Adipocyte (in vitro differentiated cells): Measurements from ENCODE around the gene S1PR4.
A peak's percentile ranks its signal among the peaks of the same experiment; 100 is the strongest.
"Not testable (repeated sequence)": the region's sequence is repeated elsewhere in the genome, so short reads cannot be mapped to it uniquely, and the experiment has no call there.

Source experiments
- DNase-seq: peaks from one replicate; pipeline ENCODE4 v3.0.0-alpha.2; 2015; ENCODE audit warnings: low read depth
- H3K27me3 ChIP-seq: replicated peaks from 2 replicates; pipeline ENCODE4 v1.7.0; 2013; ENCODE audit warnings: mild to moderate bottlenecking, low read length, moderate library complexity; ENCODE audit not compliant: control insufficient read depth, insufficient read depth
- H3K36me3 ChIP-seq: 2 replicates; pipeline ENCODE4 v1.7.0; 2013; ENCODE audit warnings: low read length, mild to moderate bottlenecking, moderate library complexity; ENCODE audit not compliant: control insufficient read depth, insufficient read depth, severe bottlenecking
- H3K4me1 ChIP-seq: 2 replicates; pipeline ENCODE4 v1.7.0; 2013; ENCODE audit warnings: mild to moderate bottlenecking, low read length, moderate library complexity; ENCODE audit not compliant: control insufficient read depth, insufficient read depth
- H3K4me3 ChIP-seq: 2 replicates; pipeline ENCODE4 v1.7.0; 2013; ENCODE audit warnings: mild to moderate bottlenecking, low read length, moderate library complexity
- H3K9ac ChIP-seq: 2 replicates; pipeline ENCODE4 v1.7.0; 2013; ENCODE audit warnings: mild to moderate bottlenecking, low read length, moderate library complexity
- H3K9me3 ChIP-seq: 2 replicates; pipeline ENCODE4 v1.7.0; 2013; ENCODE audit warnings: mild to moderate bottlenecking, low read length, moderate library complexity; ENCODE audit not compliant: control insufficient read depth

Gene S1PR4

DNA sequence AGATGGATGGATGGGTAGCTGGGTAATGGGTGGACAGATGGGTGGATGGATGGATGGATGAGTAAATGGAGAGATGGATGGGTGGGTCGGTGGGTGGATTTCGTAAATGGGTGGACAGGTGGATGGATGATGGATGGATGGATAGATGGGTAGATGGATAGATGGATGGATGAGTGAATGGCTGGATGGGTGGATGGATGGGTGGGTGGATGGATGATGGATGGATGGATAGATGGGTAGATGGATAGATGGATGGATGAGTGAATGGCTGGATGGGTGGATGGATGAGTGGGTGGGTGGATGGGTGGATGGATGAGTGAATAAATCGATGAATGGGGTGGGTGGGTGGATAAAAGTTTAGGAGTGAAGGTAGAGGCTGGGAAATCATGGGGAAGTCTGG lies 24.1 kb upstream of the S1PR4 start:
- not testable (repeated sequence) for H3K36me3 ChIP-seq, H3K4me3 ChIP-seq, DNase-seq, H3K9me3 ChIP-seq, H3K27me3 ChIP-seq
- Histone ChIP-seq H3K4me1 (peaks cover 25% of the 10 kb centered on the region), H3K9ac (peak overlapping the region; percentile 75)

DNA sequence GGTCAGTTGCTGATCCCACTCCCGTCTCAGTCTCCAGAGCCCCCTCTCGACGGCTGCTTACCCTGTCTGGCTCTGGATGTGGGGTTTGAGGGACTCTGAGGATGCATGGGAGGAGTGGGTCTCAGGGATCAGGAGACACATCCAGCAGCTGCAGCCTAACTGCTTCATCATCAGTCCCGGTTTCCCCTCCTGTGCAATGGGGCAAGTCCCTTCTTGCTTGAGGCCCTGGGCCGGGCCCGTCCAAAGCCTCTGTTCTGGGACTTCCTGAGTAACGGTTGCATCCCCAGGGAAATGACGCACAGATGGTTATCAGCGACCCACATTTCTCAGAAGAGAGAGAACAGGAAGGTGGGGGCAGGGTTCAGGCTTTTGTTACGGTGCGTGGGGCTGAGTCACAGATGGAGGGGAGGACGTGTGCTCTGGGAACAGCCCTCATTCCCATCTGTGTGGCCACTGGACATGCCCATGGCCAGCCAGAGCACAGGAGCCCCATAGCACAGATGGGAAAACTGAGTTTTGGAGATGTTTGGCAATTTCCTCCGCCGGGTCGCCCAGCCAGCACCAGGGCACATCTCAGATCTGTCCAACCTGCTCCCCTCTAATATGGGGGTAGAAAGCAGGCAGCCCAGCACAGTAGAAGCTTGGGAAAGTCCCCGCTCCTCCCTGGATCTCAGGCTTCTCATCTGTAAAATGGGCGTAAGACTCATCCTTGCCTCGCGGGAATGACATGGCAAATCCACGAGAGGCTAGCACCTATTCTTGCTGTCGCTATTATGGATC lies 23.4 kb upstream of the S1PR4 start:
- DNase-seq, result peak; percentile 98

DNA sequence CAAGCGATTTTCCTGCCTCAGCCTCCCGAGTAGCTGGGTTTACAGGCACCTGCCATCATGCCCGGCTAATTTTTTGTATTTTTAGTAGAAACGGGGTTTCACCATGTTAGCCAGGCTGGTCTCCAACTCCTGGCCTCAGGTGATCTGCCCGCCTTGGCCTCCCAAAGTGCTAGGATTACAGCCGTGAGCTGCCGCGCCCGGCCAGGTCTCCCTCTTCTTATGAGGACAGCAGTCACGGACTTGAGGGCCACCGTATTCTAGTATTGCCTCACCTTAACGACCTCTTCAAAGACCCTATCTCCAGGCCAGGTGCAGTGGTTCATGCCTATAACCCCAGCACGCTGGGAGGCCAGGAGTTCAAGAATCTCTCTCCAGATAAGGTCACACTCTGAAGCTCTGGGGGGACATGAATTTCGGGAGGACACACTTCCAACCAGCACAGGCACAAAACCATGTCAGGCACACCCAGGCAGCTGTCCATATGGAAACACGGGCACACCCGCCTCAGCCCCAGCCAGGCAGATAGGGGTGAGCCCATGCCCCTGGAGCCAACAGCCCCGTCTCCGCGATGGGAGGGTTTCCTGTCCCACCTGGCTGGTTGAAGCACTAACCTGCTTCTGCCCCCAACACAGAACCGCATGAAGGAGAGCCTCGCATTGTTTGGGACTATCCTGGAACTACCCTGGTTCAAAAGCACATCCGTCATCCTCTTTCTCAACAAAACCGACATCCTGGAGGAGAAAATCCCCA lies 21.3 kb upstream of the S1PR4 start:
- H3K9me3 ChIP-seq, result no peaks in the 10 kb centered on the region
- peaks cover 32% of the 10 kb centered on the region for H3K4me1 ChIP-seq
- no peak overlapping the region for H3K4me3 ChIP-seq
- no peaks in the 10 kb centered on the region for H3K36me3 ChIP-seq
- no peak for DNase-seq
- no peak overlapping the region for H3K9ac ChIP-seq
- no peaks in the 10 kb centered on the region for H3K27me3 ChIP-seq

More for the DNA sequence above, 23.4 kb upstream of the S1PR4 start:
- H3K9ac ChIP-seq, result peak overlapping the region; percentile 75
- H3K4me3 ChIP-seq, result no peak overlapping the region
- no peaks in the 10 kb centered on the region for H3K9me3 ChIP-seq
- no peaks in the 10 kb centered on the region for H3K36me3 ChIP-seq
- peaks cover 25% of the 10 kb centered on the region for H3K4me1 ChIP-seq
- H3K27me3 ChIP-seq, result no peaks in the 10 kb centered on the region

DNA sequence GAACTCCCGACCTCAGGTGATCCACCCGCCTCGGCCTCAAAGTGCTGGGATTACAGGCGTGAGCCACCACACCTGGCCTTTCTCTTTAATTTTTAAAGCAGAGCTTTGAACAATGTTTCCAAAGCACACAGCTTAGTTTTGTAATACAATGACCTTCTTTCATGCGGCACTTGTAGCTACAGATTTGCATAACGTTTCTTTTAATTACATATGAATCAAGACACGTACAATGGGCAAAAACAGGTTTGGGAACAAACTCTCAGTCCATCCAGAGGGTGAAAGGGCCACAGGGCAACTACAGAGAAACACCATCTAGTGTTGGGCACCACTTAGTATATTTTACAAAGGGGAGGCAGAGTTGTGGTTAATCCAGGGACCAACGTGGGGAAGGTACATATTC lies 19.0 kb upstream of the S1PR4 start:
- DNase-seq, result no peak
- Histone ChIP-seq H3K36me3 (no peaks in the 10 kb centered on the region), H3K9me3 (no peaks in the 10 kb centered on the region), H3K27me3 (no peaks in the 10 kb centered on the region), H3K9ac (no peak overlapping the region), H3K4me1 (peaks cover 31% of the 10 kb centered on the region), H3K4me3 (no peak overlapping the region)

DNA sequence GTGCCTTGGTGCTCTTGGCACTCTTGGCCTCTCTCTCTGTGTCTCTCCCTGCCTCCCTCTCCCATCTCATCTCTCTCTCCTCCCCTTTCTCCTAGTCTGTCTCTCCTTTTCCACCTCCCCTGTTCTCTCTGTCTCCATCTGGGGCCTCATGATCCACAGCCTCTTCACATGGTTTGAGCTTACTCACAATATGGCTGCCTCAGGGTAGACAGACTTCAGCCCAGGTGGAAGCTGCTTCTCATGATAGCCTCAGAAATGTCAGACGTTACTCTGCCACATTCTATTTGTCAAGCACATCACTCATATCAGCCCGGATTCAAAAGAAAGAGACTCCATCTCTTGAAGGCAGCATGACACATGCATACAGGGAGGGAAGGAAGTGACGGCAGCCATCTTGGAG lies 18.4 kb upstream of the S1PR4 start:
- Histone ChIP-seq H3K36me3 (no peaks in the 10 kb centered on the region), H3K4me3 (no peak overlapping the region)
- no peak for DNase-seq

DNA sequence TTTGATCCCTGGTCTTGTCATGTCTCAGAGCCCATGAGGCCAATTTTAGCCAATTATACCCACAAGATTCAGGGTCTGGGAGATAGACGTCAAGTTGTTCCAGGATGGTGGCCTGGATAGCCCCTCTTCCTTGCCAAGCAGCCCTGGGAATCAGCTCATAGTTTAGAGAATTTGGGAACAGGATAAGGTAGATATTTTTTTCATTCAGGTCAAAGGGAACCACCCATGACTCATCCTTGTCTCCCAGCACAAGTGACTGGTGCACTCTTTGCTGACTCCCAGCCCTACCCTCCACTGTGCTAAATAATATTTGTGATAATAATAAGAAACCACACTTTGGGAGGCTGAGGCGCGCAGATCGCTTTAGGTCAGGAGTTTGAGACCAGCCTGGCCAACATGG lies 17.1 kb upstream of the S1PR4 start:
- Histone ChIP-seq H3K27me3 (no peaks in the 10 kb centered on the region), H3K4me1 (peaks cover 21% of the 10 kb centered on the region), H3K4me3 (no peak overlapping the region), H3K36me3 (no peaks in the 10 kb centered on the region), H3K9ac (no peak overlapping the region), H3K9me3 (no peaks in the 10 kb centered on the region)
- no peak for DNase-seq

More for the DNA sequence above, 18.4 kb upstream of the S1PR4 start:
- H3K9ac ChIP-seq, result no peak overlapping the region
- H3K4me1 ChIP-seq, result peaks cover 26% of the 10 kb centered on the region
- no peaks in the 10 kb centered on the region for H3K9me3 ChIP-seq
- H3K27me3 ChIP-seq, result no peaks in the 10 kb centered on the region

DNA sequence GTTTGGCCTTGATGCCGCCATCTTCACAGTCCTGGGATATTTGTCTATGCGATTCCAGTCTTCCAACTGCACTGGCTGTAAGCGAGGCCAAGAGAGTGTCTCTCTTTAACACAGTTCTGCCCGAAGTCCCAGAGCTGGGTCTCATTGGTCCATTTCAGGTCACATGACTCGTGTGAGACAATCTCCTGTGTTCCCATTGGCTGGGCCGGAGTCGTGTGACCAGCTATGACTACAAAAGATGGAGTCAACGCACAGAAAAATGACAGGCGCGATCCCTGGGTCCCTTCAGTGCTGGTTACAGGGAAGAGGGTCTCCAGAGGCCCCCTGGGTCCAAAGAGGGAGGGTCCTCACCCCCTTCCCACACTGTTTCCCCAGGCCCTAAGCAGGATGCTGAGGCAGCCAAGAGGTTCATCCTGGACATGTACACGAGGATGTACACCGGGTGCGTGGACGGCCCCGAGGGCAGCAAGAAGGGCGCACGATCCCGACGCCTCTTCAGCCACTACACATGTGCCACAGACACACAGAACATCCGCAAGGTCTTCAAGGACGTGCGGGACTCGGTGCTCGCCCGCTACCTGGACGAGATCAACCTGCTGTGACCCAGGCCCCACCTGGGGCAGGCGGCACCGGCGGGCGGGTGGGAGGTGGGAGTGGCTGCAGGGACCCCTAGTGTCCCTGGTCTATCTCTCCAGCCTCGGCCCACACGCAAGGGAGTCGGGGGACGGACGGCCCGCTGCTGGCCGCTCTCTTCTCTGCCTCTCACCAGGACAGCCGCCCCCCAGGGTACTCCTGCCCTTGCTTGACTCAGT lies 15.9 kb upstream of the S1PR4 start:
- Histone ChIP-seq H3K4me1 (peaks cover 20% of the 10 kb centered on the region), H3K4me3 (no peak overlapping the region), H3K36me3 (no peaks in the 10 kb centered on the region), H3K9me3 (no peaks in the 10 kb centered on the region), H3K9ac (no peak overlapping the region), H3K27me3 (no peaks in the 10 kb centered on the region)
- DNase-seq, result peak; percentile 38

DNA sequence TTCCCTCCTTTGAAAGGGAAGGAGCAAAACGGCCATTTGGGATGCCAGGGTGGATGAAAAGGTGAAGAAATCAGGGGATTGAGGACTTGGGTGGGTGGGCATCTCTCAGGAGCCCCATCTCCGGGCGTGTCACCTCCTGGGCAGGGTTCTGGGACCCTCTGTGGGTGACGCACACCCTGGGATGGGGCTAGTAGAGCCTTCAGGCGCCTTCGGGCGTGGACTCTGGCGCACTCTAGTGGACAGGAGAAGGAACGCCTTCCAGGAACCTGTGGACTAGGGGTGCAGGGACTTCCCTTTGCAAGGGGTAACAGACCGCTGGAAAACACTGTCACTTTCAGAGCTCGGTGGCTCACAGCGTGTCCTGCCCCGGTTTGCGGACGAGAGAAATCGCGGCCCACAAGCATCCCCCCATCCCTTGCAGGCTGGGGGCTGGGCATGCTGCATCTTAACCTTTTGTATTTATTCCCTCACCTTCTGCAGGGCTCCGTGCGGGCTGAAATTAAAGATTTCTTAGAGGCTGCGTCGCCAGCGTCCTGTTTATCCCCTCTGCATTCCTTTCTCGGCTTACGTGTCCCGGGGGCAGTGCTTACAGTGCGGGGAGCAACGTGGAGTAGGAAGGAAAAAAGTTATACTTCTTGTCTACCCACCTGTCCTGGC lies 15.2 kb upstream of the S1PR4 start:
- H3K4me1 ChIP-seq, result peaks cover 12% of the 10 kb centered on the region
- H3K27me3 ChIP-seq, result no peaks in the 10 kb centered on the region
- no peak overlapping the region for H3K9ac ChIP-seq
- peak; percentile 87 for DNase-seq
- no peaks in the 10 kb centered on the region for H3K9me3 ChIP-seq
- no peak overlapping the region for H3K4me3 ChIP-seq
- H3K36me3 ChIP-seq, result no peaks in the 10 kb centered on the region

DNA sequence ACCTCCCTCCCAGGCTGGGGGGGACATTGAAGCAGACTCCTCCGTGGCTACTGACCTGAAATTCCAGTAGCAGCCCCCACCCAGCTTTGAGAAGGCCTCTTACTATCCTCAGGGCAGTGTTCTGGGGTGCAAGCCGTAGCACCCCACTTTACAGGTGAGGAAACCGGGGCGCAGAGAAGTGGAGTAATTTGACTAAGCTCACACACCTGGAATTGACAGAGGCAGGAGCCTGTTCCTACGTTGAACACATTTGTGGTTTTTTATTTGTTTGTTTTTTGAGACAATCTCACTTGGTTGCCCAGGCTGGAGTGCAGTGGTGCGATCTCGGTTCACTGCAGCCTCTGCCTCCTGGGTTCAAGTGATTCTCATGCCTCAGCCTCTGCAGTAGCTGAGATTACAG lies 14.6 kb upstream of the S1PR4 start:
- H3K9ac ChIP-seq, result no peak overlapping the region
- H3K4me1 ChIP-seq, result peaks cover 7% of the 10 kb centered on the region
- H3K36me3 ChIP-seq, result no peaks in the 10 kb centered on the region
- no peak for DNase-seq
- no peaks in the 10 kb centered on the region for H3K27me3 ChIP-seq
- no peak overlapping the region for H3K4me3 ChIP-seq
- no peaks in the 10 kb centered on the region for H3K9me3 ChIP-seq

DNA sequence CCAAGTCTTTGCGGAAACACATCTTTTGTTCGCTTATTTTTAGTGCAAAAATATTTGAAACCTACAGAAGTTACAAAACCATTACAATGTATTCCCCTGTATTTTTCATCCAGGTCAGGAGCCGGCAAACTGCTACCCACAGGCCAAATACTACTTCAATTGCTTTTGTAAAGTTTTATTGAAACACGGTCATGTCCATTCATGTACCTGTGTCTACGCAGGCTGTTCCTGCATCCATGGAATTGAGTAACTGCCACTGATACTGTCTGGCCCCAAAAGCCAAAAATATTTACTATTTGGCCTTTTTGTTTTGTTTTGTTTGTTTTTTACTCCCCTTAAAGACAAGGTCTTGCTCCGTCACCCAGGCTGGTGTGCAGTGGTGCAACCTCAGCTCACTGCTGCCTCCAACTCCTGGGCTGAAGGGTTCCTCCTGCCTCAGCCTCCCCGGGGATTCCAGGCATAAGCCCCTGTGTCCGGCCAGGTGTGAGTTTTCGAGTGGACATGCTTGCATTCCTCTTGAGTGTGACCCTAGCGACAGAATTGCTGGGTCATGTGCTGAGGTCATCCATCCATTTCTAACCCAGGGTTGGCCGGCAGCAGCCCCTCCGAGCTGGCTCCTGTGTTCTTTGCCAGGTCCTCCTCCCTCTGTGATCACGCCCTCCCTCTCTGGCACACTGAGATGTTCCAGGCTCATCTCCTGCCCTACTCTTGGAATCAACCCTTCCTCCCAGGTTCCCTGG lies 10.9 kb upstream of the S1PR4 start:
- DNase-seq, result no peak
- H3K4me1 ChIP-seq, result peaks cover 3% of the 10 kb centered on the region
- H3K9ac ChIP-seq, result no peak overlapping the region
- no peaks in the 10 kb centered on the region for H3K27me3 ChIP-seq
- no peaks in the 10 kb centered on the region for H3K9me3 ChIP-seq
- H3K4me3 ChIP-seq, result no peak overlapping the region
- no peaks in the 10 kb centered on the region for H3K36me3 ChIP-seq
